Measurements from ENCODE around the gene TMCC1.
"Not testable (repeated sequence)": the region's sequence is repeated elsewhere in the genome, so short reads cannot be mapped to it uniquely, and the experiment has no call there.

Gene TMCC1

GRCh38 chr3:129620828-129621559, 272.5 kb downstream of the TMCC1 start:
- no peak for DNase-seq

DNA sequence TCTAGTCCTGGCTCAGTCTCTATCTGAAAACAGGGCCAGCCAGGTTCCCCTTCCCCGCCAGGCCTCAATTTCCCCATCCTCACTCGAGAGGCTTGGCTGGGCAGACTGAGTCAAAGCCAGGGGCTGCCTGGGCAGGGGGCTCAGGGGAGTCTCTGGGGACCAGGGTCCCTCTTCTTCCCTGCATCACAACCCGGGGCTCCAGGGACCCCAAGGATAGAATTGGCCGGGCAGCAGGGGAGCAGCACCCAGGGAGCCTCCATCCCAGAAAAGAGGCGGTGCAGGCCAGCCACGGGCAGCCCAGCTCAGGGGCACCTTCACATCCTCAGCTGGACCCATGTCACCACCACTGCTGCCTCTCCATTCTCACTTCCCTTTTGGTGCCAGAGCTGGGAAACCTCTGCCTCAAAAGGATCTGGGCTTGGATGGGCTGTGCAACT, 273.8 kb downstream of the TMCC1 start:
- DNase-seq: no peak

DNA sequence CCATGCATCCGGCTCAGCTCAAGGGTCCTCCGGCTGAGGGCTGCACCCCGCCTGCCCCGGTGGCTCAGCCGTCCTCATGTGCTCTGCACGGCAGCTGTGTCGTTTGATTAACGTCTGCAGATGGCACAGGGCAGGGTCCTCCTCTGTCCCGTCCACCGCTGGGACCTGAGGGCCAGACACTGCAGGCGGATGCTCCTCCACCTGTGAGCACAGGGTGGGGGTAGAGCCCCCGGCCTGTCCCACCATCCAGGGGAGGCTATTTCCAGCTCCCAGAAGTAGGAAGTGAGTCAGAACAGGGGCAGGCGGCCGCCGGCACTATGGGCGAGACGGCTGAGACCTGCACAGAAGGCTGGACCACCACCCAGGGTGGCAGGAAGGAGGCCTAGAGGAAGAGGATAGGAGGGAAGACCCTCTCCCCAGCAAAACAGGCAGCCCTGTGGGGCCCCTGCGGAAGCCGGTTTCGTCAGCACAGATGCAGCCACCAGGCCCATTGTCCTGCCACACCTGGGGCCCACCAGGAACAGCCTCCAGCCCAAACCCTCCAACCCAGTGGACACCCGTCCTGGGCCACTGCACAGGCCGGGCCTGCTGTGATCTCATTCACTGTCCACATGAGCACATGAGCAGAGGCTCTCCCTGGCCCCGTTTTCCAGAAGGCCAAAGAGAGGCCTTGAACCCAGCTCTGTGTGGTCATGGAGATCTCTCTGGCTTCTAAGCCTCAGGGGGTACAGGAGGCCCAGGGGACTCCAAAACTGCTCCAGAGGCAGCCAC, 274.4 kb downstream of the TMCC1 start:
- DNase-seq: no peak

GRCh38 chr3:129618186-129618820, 275.2 kb downstream of the TMCC1 start:
- DNase-seq: no peak

DNA sequence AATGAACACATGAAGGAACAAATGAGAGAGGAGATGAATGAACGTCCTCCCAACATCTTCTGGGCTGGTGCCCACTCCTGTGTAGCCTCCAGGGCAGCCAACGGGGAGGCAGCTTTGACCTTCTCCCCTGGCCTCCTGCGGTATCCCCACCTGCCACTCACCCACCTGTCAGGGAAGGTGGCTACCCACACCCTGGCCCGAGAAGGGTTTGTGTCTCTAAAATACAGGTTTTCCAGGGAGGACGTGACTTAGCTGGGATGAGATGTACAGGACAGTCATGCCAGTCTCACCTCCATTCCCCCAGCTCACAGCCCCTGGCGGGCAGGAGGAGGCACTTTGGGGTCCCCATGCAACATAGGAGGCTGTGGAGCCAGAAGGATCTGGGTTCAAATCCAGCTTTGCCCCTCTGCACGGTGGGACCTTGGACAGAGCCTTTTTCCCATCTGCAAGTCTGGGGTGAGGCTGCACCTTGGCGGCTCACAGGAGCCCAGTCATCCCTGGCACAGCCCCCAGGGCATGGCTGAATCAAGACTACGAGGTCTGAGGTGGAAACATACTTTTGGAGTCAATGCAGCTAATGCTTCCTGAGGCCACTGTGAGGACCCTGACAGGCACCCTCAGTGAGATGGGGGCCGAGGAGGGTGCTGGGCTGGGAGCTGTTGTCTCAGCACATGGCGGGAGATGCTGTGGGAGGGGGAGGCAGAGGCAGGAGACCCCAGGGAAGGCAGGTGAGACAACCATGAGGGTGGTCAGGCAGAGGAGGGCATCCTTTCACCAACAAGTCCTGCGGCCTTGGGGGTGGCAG, 275.9 kb downstream of the TMCC1 start:
- no peak for DNase-seq

GRCh38 chr3:129616713-129617112, 276.8 kb downstream of the TMCC1 start:
- DNase-seq: no peak

DNA sequence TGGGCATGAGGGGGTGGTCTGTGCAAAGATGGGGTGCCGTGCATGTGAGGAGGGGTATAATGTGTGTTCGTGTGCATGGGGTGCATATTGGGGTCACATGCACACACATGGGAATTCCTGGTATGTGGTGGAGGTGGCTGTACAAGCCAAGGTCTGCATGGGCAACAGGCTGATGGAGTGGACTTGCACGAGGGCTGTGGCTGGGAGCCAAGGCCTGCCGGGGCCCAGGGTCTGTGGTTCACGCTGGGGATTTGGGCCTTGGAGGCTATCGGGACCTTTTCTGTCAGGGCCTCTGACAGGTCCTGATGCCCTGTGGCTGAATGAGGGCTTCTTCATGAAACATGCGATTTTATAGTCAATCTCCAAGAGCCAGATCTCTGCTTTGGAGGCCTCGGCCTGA, 277.2 kb downstream of the TMCC1 start:
- no peak for DNase-seq

GRCh38 chr3:129615751-129616281, 277.7 kb downstream of the TMCC1 start:
- no peak for DNase-seq

GRCh38 chr3:129614927-129615363, 278.6 kb downstream of the TMCC1 start:
- DNase-seq: no peak

GRCh38 chr3:129614435-129614834, 279.1 kb downstream of the TMCC1 start:
- DNase-seq: no peak

GRCh38 chr3:129613367-129613740, 280.2 kb downstream of the TMCC1 start:
- no peak for DNase-seq

DNA sequence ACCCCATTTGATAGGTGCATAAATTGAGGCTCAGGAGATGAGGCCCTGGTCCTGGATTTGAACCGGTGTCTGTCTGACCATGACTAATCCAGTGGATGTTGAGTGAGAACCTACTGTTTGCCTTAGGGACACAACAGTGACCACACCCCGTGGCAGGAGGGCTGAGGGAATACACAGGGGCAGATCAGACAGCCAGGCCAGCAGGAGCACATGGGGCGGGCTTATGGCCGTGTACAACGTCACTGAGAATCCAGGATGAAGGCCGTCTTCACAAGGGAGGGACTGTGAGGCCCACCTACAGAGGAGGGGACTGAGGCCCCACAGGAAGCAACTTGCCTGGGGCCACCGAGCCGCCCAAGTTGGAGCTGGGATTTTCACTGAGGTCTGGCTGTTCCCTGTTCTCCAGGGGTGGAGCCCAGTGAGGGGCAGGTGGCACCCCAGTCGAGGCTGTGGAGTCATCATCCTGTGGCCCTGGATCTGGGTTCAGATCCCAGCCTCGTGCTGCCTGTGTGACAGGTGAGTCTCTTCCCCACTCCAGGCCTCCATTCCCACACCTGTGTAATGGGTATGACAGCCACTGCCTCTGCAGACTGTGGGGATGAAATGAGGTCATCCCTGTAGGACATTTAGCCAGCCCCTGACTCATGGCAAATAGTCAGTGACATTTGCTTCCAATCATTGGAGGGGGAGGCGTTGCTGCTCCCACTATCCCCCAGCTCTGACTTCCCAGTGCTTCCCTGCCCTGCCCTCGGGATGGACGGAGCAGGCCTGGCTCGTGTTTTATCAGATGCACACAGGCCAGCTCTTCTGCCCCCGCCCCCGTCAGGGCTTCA, 280.8 kb downstream of the TMCC1 start:
- no peak for DNase-seq

DNA sequence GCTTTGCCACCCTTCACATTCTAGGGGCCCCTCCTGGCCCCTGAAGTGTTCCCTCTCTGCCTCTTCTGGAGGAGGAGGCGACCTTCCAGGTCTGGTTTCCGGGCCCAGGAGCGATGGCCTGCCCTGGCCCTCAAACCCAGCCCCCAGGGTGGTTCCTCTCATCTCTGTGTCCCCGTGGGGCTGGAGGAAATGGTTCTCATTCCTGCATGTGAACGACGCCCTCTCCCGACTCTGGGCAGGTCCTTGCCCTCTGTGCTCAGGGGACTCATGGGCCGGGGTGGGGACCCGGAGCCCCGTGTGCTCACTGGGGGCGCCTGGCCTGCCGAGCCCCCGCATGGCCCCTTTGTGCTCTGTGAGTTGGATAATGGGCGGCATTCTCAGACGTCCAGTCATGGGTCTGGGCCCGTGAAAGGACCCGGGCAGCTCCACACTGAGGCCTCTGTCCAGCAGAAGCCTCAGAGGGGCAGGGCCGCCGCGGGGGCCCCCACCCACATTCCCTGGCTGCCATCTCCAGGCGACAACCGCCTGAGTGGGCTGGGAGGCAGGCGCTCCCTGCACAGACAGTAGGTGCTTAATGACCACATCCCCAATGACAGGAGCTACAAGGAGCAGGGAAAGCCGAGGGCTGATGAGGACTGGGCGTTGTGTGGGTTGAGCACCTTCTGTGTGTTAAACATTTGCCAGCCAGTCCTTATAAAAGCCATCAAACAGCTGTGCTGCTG, 281.5 kb downstream of the TMCC1 start:
- no peak for DNase-seq

GRCh38 chr3:129611446-129611800, 282.1 kb downstream of the TMCC1 start:
- no peak for DNase-seq

DNA sequence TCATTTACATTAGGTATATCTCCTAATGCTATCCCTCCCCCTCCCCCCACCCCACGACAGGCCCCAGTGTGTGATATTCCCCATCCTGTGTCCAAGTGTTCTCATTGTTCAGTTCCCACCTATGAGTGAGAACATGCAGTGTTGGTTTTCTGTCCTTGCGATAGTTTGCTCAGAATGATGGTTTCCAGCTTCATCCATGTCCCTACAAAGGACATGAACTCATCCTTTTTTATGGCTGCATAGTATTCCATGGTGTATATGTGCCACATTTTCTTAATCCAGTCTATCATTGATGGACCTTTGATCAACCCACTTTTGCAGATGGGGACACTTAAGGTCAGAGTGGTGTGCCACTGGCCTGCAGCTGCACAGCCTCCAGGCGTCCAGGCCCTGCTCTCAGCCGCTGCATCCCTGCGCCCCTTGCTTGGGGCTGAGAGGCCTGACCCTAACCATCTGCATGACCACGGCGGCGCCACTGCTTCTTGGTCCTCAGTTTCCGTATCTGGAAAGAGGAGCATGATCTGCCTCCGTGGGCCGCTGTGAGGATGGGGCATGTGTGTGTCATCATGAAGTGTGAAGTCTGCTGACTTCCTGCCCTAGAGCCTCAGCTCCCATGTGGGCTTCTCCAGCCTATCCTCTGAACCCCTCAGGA, 282.6 kb downstream of the TMCC1 start:
- DNase-seq: not testable (repeated sequence)

GRCh38 chr3:129610276-129610675, 283.2 kb downstream of the TMCC1 start:
- no peak for DNase-seq

- DNase-seq: no peak
These were observed 283.8 kb downstream of the TMCC1 start for GRCh38 chr3:129609591-129610182.

DNA sequence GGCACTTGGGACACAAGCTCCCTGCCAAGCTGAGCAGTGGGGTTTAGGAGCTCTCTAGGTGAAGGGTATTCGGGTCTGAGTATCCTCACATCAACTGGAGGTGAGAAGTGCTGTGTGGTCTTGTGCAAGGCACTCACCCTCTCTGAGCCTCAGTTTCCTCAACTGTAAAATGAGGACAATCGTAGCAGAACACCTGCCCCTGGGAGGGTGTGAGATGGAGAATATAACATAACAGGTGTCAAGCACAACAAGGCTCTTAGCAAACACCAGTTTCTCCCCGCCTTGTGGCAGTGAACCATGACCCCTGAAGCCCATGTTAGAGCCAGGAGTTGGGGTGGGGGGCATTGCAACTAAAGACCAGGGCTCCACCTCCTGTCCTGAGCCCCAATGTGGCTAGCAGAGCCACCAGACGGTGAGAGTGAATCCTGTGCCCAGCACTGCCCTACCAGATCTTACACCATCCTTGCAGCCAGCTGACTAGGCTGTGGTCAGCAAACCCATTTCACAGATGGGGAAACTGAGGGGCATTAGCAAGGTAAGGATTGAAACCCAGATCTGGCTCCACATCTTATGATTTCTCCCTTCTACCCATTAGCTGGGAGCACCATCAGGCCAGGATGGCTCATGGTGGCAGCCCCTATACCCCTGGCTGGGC, 284.4 kb downstream of the TMCC1 start:
- DNase-seq: no peak

DNA sequence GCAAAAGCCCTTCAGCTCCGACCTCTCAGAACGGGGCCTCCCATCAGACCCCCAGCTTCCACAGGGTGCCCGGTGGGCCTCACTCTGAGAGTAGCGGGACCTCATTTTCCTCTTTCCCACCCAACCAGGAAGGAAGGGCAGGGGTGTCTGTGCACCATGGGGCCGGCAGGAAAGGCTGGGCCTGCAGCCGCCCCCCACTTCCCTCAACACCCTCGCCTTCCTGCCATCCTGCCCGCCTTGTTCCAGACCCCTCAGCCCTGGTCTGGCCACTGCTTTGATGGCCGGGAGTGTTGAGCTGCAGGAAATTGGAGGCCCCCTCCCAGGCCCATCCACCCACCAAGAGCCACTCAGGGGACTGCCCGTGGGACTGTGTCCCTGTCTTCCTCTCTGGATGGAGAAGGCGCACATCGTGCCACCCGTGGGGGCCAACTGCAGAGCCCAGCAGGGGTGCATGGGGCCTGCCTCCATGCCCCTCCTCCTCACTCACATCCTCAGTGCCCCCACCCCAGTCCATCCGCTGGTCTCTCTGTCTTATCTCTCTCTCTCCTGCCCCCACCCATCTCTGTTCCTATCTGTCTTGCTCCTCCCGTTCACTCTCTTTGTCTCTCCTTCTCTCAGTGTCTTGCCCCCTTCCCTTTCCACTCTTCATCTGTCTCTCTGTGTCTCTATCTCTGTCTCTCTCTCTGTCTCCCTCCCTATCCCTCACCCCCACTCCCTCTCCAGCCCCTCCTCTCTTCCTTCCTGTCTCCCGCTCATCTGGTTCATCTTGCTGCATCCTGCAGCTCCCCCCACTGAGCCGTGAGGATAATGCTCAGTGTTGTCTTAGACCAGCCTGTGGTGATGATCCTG, 285.2 kb downstream of the TMCC1 start:
- no peak for DNase-seq

Data from central memory CD4-positive, alpha-beta T cell (primary cell).